22Rv1 (cell line): ENCODE data around the gene TRDN.

Experiments
- H3K27ac ChIP-seq: fragments of 450-650 bp; 2 replicates; pipeline ENCODE4 v1.5.1; 2017
- ZFX ChIP-seq: fragments of 450-650 bp; IDR thresholded peaks from 2 replicates; pipeline ENCODE4 v1.6.1; 2017; ENCODE audit warnings: antibody characterized with exemption, borderline replicate concordance
- TF ChIP-seq, protein P1 (sequence below): fragments of 450-650 bp; IDR thresholded peaks from 2 replicates; pipeline ENCODE4 v1.5.1; 2017; ENCODE audit warnings: mild to moderate bottlenecking

TRDN gene, protein sequence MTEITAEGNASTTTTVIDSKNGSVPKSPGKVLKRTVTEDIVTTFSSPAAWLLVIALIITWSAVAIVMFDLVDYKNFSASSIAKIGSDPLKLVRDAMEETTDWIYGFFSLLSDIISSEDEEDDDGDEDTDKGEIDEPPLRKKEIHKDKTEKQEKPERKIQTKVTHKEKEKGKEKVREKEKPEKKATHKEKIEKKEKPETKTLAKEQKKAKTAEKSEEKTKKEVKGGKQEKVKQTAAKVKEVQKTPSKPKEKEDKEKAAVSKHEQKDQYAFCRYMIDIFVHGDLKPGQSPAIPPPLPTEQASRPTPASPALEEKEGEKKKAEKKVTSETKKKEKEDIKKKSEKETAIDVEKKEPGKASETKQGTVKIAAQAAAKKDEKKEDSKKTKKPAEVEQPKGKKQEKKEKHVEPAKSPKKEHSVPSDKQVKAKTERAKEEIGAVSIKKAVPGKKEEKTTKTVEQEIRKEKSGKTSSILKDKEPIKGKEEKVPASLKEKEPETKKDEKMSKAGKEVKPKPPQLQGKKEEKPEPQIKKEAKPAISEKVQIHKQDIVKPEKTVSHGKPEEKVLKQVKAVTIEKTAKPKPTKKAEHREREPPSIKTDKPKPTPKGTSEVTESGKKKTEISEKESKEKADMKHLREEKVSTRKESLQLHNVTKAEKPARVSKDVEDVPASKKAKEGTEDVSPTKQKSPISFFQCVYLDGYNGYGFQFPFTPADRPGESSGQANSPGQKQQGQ

DNA sequence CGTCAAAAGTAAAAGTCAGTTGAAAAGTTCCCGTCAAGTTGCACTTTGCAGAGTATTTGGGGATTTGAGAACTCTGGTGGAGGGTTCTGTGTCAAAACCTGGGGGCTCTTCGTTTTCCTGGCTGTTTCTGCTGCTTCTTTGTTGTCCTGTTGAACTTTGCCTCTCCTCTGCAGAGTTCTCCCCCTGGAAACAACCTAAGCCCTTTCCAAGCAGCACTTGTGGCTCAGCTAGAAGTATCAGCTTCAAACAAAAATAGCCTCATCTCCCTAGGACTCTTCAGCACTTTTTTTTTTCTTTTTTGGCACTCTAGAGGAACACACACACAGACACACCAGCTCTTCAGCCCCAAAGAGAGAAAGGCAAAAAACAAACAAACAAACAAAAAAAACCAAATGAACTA lies at the start of gene TRDN:
Gene TRDN (minus strand): TSS at position 169 of the 400 bp plus-strand sequence. CDS start 175 bp downstream, outside the sequence.
- no peak within 1 kb of the TSS for H3K27ac ChIP-seq
- no peak for TF ChIP-seq ZFX
- TF ChIP-seq, protein P1, sequence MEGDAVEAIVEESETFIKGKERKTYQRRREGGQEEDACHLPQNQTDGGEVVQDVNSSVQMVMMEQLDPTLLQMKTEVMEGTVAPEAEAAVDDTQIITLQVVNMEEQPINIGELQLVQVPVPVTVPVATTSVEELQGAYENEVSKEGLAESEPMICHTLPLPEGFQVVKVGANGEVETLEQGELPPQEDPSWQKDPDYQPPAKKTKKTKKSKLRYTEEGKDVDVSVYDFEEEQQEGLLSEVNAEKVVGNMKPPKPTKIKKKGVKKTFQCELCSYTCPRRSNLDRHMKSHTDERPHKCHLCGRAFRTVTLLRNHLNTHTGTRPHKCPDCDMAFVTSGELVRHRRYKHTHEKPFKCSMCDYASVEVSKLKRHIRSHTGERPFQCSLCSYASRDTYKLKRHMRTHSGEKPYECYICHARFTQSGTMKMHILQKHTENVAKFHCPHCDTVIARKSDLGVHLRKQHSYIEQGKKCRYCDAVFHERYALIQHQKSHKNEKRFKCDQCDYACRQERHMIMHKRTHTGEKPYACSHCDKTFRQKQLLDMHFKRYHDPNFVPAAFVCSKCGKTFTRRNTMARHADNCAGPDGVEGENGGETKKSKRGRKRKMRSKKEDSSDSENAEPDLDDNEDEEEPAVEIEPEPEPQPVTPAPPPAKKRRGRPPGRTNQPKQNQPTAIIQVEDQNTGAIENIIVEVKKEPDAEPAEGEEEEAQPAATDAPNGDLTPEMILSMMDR, result no peak

DNA sequence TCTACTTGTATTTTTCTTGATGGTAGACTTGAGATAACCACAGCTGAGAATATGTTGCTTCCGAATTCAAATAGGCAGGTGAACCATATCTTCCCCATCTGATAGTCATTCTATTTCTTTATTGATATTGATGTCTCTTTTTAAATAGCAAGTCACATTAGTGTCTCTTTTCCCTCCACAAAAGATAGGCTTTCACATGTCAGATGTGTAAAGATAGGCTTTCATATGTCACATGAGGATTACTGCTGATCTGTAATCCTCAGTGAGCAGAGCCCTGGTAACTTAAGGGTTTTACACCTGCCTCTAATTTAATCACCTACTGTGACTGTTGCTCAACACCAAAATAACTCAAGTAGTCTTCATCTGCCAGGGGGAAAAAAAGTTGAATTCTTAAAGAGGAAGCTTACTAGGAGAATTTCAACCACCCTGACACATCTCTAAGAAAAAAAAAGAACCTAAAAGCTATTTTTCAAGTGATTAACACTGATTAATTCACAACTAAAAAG lies 45.3 kb upstream of the TRDN start:
- no peak overlapping the region for H3K27ac ChIP-seq
- no peak for TF ChIP-seq ZFX
- TF ChIP-seq, protein P1, result no peak

DNA sequence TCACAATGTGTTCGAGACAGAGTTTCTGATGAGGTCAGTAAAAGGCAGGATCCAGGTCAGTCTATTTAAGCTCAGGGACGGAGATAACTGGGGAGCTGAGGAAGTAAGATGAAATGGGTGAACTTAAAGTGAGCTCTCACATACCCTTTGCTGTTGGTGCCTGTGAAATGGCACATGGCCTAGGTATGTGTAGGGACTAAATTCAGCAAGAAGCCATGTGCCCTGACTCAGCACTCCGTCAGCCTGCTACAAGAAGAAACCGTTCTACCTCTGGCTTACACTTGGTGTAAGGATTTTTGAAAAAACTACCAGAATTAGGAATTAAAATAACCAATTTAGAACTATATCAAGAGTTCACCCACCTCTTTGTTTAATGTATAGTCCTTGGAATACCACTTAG lies 41.1 kb upstream of the TRDN start:
- no peak overlapping the region for H3K27ac ChIP-seq
- TF ChIP-seq, protein P1, result no peak
- TF ChIP-seq ZFX, result no peak

DNA sequence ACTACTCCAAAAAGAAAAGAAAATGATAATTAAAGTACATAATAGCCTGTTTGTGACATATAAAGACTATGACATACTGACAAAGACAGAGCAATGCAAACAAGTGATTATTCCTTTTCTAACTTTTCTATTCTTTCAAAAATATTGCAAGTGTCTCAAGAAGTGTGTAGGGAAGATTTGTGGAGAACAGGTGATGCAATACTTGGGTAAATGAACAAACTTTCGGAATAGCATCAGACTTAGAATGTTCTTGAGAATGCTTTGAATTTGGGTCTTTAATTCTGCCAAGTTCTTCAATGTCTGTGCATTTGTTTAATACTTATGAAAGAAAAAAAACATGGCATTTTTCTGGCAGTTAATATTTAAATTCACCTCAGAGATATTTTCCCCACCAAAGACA lies 40.0 kb upstream of the TRDN start:
- TF ChIP-seq ZFX, result no peak
- TF ChIP-seq, protein P1, result no peak
- H3K27ac ChIP-seq, result no peak overlapping the region

DNA sequence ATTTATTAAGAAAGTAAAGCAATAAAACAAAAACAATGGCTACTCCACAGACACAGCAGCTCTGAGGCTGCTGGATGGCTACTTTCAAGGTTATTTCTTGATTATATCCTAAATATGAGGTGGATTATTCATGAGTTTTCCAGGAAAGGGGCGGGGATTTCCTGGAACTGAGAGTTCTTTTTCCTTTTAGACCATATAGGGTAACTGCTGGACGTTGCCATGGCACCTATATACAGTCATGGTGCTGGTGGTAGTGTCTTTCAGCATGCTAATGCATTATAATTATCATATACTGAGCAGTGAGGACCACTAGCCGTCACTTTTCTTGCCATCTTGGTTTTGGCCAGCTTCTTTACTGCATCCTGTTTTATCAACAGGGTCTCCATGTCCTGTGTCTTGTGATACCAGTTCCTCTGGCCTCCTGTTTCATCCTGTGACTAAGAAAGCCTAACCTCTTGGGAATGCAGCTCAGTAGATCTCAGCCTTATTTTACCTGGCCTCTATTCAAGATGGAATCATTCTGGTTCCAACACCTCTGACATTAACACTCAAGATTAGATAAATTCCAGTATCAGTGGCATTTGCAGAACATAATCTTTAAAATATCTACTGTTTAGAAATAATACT lies 32.3 kb upstream of the TRDN start:
- H3K27ac ChIP-seq, result no peak overlapping the region
- no peak for TF ChIP-seq ZFX
- TF ChIP-seq, protein P1, result no peak

DNA sequence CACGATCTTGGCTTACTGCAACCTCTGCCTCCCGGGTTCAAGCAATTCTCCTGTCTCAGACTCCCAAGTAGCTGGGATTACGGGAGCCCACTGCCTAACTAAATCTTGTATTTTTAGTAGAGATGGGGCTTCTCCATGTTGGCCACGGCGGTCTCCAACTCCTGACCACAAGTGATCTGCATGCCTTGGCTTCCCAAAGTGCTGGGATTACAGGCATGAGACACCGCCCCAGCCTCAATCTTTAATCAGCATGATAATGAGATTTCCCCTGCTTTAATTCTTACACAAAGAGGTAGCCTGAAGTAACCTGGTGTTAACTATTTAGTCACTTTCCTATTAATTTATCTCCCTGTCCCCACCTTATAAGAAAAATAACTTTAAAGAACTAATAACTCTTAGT lies 31.3 kb upstream of the TRDN start:
- TF ChIP-seq, protein P1, result no peak
- no peak overlapping the region for H3K27ac ChIP-seq
